Esophagus squamous epithelium (tissue), 4 donors: Measurements from ENCODE around the gene GPR42.

Source experiments
- CTCF ChIP-seq, 6 experiments: fragments of 450-650 bp in 4 of 6; fragments of 200-600 bp in 2 of 6; sonication (generic) in 2 of 6; IDR thresholded peaks; one replicate each; pipeline ENCODE4 v1.5.1; 2016 to 2019; ENCODE audit warnings: antibody characterized with exemption in 6 of 6, mild to moderate bottlenecking in 4 of 6, moderate library complexity in 4 of 6
- POLR2A ChIP-seq, 4 donors: fragments of 450-650 bp; IDR thresholded peaks; one replicate each; pipeline ENCODE4 v1.6.1; 2017; ENCODE audit warnings: antibody characterized with exemption in 4 of 4, mild to moderate bottlenecking in 4 of 4, moderate library complexity in 3 of 4

- TF ChIP-seq CTCF (IDR thresholded peaks at IDR 0.05) (no peak), POLR2A (IDR thresholded peaks at IDR 0.05) (no peak)
Observed at GRCh38 chr19:35414442-35414841, 43.6 kb downstream of the GPR42 start.
